ENCODE results near the gene C1orf35.

GRCh38 chr1:228072658-228073043 lies 30.5 kb downstream of the C1orf35 start:
- TF ChIP-seq CTCF (IDR thresholded peaks at IDR 0.05) (no peak), POLR2A (IDR thresholded peaks at IDR 0.05) (no peak)
